HUES48 (cell line): ENCODE data around the gene MFN2.

Source experiments
- H3K27ac ChIP-seq: one replicate; pipeline ENCODE4 v1.7.0; 2013; ENCODE audit warnings: low read depth, low read length, inconsistent platforms
- H3K27me3 ChIP-seq: 2 replicates; pipeline ENCODE4 v1.6.1; 2013; ENCODE audit warnings: mild to moderate bottlenecking, low read length; ENCODE audit not compliant: control insufficient read depth, insufficient read depth
- H3K36me3 ChIP-seq: 2 replicates; pipeline ENCODE4 v1.6.1; 2013; ENCODE audit warnings: low read length; ENCODE audit not compliant: control insufficient read depth, insufficient read depth
- H3K4me1 ChIP-seq: 2 replicates; pipeline ENCODE4 v1.6.1; 2013; ENCODE audit warnings: mild to moderate bottlenecking, low read length; ENCODE audit not compliant: control insufficient read depth, insufficient read depth
- H3K4me3 ChIP-seq: 2 replicates; pipeline ENCODE4 v1.5.1; 2013; ENCODE audit warnings: mild to moderate bottlenecking, low read depth, low read length
- H3K9ac ChIP-seq: 2 replicates; pipeline ENCODE4 v1.6.1; 2013; ENCODE audit warnings: mild to moderate bottlenecking, low read depth, low read length, moderate library complexity
- H3K9me3 ChIP-seq: 2 replicates; pipeline ENCODE4 v1.6.1; 2013; ENCODE audit warnings: low read length; ENCODE audit not compliant: control insufficient read depth, insufficient read depth

MFN2 gene

DNA sequence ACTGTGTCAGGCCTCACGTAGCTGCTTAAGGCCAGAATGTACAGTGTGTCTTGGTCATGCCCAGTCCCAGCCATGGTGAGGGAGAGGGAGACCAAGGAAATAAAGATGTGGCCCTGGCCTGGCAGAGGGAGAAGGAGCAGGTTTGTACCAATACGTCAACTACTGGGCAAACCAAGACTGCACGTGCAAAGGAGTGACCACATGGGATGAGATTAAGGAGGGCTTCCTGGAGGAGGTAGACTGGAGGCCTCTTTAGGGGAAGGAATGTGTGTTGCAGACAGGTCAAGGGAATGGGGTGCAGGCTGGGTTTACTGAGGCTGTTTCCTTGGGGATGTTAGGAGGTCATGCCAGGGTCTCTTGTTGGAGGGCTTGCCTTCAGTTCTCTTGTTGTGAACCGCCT lies 38.0 kb upstream of the MFN2 start:
- Histone ChIP-seq H3K9ac (no peak overlapping the region), H3K4me3 (no peak overlapping the region), H3K9me3 (no peaks in the 10 kb centered on the region), H3K27ac (no peak overlapping the region), H3K27me3 (no peaks in the 10 kb centered on the region), H3K4me1 (peaks cover 3% of the 10 kb centered on the region; the same call in 1 of the 2 replicates), H3K36me3 (no peaks in the 10 kb centered on the region)

DNA sequence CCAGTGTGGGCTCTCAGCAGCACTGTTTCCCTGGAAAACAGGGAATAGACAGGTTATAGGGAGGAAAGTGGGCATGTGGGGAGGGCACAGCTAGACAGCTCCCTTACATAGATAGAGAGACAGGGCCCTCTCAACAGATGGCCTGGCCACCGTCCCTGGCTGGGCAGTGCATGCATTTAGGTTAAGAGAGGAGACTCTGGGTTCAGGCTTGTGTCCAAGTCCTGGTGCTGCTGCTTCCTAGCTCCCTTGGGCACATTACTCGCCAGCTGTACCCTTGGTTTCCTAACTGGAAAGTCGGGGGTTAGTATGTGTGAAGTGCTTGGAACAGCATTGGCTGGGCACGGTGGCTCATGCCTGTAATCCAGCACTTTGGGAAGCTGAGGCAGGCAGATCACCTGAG lies 36.6 kb upstream of the MFN2 start:
- H3K36me3 ChIP-seq, result no peaks in the 10 kb centered on the region
- no peak overlapping the region for H3K4me3 ChIP-seq
- H3K27me3 ChIP-seq, result no peaks in the 10 kb centered on the region
- H3K4me1 ChIP-seq, result peaks cover 3% of the 10 kb centered on the region; the same call in 1 of the 2 replicates
- H3K9ac ChIP-seq, result no peak overlapping the region
- H3K27ac ChIP-seq, result no peak overlapping the region
- H3K9me3 ChIP-seq, result no peaks in the 10 kb centered on the region

DNA sequence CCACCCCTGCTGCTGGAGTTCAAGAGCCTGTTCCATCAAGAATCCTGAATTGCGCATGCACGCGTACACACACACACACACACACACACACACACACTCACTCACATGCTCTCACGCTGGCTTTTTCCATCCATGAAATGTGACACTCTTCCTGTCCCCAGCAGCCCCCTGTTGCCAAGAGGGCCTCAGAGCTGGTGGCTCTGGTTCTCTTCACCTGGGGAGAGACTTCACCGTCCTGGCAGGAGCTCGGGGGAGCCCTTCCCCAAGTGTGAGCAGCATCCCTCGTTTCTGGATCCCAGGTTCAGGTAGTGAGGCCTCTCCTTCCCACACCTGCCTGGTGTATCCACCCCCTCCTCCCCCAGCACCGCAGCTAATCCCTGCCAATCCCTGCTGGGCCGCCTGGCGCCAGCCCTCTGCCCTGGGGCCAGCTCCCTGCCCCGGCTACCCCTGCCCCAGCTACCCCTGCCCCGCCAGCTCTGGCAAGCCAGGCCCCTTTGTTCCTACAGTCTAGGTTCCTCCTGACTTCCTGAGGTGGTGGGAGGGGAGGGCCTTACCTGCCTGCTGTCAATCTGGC lies 35.8 kb upstream of the MFN2 start:
- peaks cover 3% of the 10 kb centered on the region; the same call in 1 of the 2 replicates for H3K4me1 ChIP-seq
- H3K9ac ChIP-seq, result no peak overlapping the region; the same call in 1 of the 2 replicates
- no peaks in the 10 kb centered on the region for H3K27me3 ChIP-seq
- no peak overlapping the region for H3K4me3 ChIP-seq
- no peaks in the 10 kb centered on the region for H3K9me3 ChIP-seq
- peak overlapping the region; percentile 55 for H3K27ac ChIP-seq
- H3K36me3 ChIP-seq, result no peaks in the 10 kb centered on the region; the same call in 1 of the 2 replicates

DNA sequence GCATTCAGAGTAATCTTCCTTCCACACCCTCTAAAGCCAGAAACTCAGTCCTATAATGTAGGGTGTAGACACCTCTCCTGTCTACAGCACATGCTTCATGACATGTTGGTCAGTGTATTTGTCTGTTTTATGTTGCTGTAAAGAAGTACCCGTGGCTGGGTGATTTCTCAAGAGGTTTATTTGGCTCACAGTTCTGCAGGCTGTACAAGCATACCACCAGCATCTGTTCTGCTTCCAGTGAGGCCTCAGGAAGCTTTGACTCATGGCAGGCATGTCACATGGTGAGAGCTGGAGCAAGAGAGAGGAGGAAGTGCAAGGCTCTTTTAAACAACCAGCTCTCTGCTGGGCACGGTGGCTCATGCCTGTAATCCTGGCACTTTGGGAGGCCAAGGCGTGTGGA lies 33.6 kb upstream of the MFN2 start:
- H3K9ac ChIP-seq, result no peak overlapping the region
- no peak overlapping the region for H3K4me3 ChIP-seq
- H3K27ac ChIP-seq, result no peak overlapping the region
- peaks cover 15% of the 10 kb centered on the region for H3K36me3 ChIP-seq
- no peaks in the 10 kb centered on the region for H3K9me3 ChIP-seq
- peaks cover 3% of the 10 kb centered on the region; the same call in 1 of the 2 replicates for H3K4me1 ChIP-seq
- H3K27me3 ChIP-seq, result no peaks in the 10 kb centered on the region

DNA sequence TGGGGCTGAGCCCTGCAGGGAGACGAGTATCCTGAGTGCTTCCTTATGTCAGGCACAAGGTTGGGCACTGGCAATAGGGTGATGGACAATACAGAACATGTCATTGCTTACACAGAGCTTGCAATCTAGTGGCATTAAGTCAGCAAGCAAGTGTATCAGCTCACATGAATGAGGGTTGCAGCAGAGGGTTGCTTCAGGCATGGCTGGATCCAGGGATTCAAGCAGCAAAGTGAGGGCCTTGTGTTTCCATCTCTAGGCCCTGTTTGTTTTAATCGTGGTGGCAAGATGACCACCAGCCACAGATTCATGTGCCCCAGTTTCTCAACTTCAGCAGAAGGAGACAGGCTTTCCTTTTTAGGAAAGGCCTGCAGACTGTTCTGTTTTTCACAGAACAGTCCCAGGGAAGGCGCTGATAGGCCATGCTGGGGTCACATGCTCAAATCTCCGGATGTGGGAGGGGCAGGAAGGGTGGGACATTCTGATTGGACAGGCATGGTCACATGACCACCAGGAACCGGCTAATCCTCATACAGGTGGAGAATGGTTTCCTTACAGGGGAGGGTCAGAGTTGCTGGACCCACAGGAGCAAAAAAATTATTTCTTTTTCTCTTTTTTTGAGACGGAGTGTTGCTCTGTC lies 31.3 kb upstream of the MFN2 start:
- Histone ChIP-seq H3K27ac (no peak overlapping the region), H3K9ac (no peak overlapping the region), H3K9me3 (no peaks in the 10 kb centered on the region), H3K36me3 (peaks cover 23% of the 10 kb centered on the region), H3K27me3 (no peaks in the 10 kb centered on the region), H3K4me1 (peaks cover 3% of the 10 kb centered on the region; the same call in 1 of the 2 replicates), H3K4me3 (no peak overlapping the region)

DNA sequence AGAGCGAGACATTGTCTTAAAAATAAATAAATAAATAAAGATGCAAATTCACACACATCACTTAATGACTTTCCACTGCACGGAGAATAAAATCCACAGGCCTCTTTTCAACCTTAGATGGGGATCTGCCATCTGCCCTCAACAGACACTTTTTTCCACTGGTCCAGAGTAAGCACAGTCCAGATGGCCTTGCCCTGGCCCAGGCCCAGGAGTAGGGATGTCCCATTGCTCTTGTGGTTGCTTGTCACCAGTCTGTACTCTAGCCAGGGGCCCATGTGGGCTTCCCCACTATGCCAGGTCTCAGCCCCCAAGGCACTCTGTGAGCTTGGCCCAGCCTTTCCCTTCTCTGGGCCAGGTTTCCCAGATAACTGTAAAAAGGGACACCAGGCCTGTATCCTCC lies 28.3 kb upstream of the MFN2 start:
- peaks cover 32% of the 10 kb centered on the region for H3K36me3 ChIP-seq
- H3K27me3 ChIP-seq, result no peaks in the 10 kb centered on the region
- H3K9ac ChIP-seq, result no peak overlapping the region
- no peaks in the 10 kb centered on the region for H3K4me1 ChIP-seq
- no peak overlapping the region for H3K4me3 ChIP-seq
- H3K27ac ChIP-seq, result no peak overlapping the region
- no peaks in the 10 kb centered on the region for H3K9me3 ChIP-seq

DNA sequence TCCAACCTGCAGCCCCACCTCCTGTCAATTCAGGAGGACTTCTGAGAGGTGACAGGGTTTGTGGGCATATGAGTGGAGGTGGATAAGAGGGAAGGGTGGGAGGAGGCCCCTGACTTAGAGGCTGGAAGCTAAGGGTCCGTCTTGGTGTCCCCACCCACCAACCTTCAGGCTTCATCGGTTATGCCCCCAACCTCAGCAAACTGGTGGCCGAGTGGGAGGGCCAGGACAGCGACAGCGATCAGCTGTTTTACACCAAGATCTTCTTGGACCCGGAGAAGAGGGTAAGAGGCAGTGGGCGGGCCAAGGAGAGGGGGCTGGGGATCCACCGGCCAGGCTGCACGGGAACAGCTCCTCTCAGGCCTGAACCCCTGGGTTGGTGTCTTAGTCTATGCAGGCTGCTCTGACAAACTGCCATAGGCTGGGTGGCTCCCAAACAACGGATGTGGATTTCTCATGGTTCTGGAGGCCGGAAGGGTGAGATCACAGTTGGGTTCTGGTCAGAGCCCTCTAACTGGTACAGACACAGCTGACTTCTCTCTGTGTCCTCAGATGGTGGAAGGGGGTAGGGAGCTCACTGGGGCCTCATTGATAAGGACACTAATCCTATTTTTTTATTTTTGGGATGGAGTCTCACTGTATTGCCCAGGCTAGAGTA lies 27.7 kb upstream of the MFN2 start:
- Histone ChIP-seq H3K36me3 (peaks cover 38% of the 10 kb centered on the region), H3K4me1 (no peaks in the 10 kb centered on the region), H3K4me3 (no peak overlapping the region), H3K27ac (no peak overlapping the region), H3K9ac (no peak overlapping the region), H3K9me3 (no peaks in the 10 kb centered on the region), H3K27me3 (no peaks in the 10 kb centered on the region)

DNA sequence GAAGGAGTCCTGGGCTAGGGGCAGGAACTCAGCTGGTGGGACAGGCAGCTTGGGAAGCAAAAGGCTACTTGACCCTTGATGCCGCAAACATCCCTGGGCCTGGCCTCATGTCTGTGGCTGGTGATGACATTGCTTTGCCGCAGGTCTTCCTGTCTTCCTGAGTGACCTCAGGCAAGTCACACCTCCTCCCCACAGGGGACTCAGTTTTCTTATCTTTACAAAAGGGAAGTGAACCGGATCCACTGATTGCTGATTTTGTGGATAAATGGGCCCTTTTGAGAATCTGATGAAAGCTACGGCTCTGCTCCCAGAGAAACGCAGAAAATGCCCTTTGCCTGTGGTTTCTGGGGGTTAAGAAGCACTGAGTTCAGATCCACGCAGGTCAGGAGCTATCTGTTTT lies 25.0 kb upstream of the MFN2 start:
- Histone ChIP-seq H3K4me1 (no peaks in the 10 kb centered on the region), H3K27ac (no peak overlapping the region), H3K4me3 (no peak overlapping the region), H3K9me3 (no peaks in the 10 kb centered on the region), H3K9ac (no peak overlapping the region), H3K36me3 (peaks cover 46% of the 10 kb centered on the region), H3K27me3 (no peaks in the 10 kb centered on the region)

DNA sequence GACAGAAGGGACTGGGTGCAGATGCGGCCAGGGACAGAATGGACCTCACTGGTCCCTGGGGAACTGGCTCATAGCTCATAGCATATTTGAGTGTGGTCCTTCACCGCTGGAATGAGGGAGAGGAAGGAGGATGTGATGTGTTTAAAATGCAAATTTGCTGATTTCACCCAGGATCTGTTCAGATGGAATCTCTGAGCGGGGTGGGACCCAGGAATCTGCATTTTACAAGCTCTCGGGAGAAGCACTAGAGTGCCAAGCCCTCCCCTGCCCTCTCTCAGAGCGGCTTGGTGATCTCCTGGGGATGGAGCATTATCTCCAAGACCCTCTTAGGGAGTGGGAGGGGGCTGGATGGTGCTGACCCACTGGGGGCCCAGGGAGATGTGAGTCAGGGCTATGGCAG lies 22.8 kb upstream of the MFN2 start:
- no peaks in the 10 kb centered on the region for H3K4me1 ChIP-seq
- no peak overlapping the region for H3K4me3 ChIP-seq
- no peaks in the 10 kb centered on the region for H3K9me3 ChIP-seq
- no peaks in the 10 kb centered on the region for H3K27me3 ChIP-seq
- H3K9ac ChIP-seq, result no peak overlapping the region
- no peak overlapping the region for H3K27ac ChIP-seq
- H3K36me3 ChIP-seq, result peaks cover 47% of the 10 kb centered on the region

DNA sequence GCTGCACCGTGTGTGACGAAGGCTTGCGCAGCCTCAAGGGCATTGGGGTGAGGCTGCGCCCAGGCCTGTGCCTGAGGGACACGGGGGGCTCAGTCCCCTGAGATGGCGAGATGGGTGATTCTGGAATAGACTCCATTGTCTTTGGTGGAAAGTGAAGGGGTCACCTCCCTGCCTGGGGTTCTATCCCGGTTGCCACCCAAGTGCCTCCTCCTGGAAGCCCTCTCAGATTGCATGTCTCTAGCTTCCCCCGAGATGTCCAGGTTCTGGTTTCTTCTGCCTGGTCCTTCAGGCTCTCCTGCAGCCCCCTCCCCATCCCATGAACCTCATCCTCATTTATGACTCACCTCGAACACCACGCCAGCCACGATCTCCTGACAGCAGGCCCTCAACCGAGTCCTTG lies 22.3 kb upstream of the MFN2 start:
- Histone ChIP-seq H3K36me3 (peaks cover 47% of the 10 kb centered on the region), H3K9ac (no peak overlapping the region), H3K4me3 (no peak overlapping the region), H3K27ac (no peak overlapping the region), H3K4me1 (no peaks in the 10 kb centered on the region), H3K27me3 (no peaks in the 10 kb centered on the region), H3K9me3 (no peaks in the 10 kb centered on the region)

DNA sequence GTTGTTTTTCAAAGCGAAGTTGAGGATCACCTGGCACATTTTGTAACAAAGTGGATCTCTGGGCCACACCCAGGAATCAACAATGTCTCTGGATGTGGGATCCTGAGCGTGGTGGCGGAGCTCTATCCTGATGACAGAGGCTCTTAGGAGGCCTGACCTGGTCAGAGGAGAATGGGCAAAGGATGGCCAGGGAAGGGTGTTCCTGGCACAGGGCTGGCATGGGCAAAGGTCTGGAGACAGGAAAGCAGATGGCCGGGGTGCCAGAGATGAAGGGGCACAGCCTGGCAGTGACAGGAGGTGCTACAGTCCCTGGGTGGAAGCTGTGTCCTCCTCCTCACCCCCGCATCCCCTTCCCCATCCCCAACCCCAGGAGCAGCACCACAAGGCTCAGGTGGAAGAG lies 20.0 kb upstream of the MFN2 start:
- Histone ChIP-seq H3K27ac (no peak overlapping the region), H3K9me3 (no peaks in the 10 kb centered on the region), H3K4me3 (no peak overlapping the region), H3K9ac (no peak overlapping the region), H3K27me3 (no peaks in the 10 kb centered on the region), H3K4me1 (no peaks in the 10 kb centered on the region), H3K36me3 (peaks cover 70% of the 10 kb centered on the region)
